HG03103 (cell line): ENCODE data around the gene RIPK4.
"Not testable (repeated sequence)": the region's sequence is repeated elsewhere in the genome, so short reads cannot be mapped to it uniquely, and the experiment has no call there.

Experiments used
- ATAC-seq: cut with Tn5 transposase; IDR thresholded peaks from one replicate; pipeline ENCODE4 v1.9.1; 2021; ENCODE audit warnings: low read depth; ENCODE audit not compliant: unreplicated experiment

RIPK4 gene

DNA sequence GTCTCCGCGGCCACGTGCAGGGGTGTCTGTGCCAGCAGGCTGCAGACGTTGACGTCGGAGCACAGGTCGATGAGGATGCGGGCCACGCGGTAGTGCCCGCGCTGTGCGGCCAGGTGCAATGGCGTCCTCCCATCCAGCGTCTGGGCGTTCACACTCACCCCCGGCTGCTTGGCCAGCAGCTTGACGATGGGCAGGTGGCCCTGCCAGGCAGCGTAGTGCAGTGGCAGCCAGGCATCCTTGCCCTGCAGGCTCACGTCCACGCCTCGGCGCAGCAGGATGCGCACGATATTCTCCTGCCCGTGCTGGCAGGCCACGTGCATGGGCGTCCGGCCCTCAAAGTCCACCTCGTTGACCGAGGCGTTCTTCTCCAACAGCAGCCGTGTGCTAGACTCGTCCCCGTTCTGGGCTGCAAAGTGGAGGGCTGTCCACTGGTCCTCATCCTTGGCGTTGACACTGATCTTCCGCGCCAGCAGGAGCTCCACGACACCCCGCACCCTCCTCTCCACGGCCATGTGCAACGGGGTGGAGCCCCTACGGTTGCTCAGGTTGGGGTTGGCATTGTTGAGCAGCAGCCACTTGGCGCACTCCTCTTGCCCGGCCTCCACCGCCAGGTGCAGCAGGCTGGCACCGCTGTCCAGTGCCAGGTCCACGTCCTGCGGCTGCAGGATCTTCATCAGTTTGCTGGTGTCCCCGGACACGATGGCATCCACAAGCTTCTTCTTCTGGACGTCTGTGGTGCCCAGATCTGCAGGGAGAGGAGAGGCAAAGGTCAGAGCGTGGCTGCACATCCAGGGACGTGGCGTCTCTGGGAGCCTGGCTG is 25.4 kb downstream of the RIPK4 start:
- ATAC-seq: no peak

DNA sequence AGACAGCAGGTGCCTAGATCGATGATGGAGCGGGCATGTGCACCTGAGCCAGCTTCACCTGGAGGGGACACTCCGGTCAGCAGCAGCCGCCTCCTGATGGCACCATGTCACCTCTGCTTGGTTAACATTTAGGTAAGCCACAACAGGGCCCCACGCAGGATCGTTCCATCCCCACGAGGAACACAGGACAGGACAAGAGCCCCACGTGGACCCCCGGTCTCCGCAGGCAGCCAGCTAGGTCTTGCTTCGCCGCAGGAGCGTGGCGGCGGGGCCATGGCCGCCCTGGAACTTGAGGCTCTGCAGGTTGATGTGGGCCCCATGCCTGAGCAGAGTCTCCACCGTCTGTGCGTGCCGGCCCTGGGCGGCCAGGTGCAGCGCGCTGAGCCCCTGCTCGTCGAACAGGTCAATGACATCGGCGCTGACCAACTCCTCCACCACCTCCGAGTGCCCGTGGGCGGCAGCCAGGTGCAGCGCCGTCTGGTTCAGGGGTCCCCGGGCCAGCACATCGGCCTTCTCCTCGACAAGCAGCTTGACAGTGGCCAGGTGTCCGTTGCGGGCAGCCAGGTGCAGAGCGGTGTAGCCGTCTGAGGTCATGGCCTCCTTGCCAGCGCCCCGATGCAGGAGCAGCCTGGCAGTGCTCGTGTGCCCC is 26.1 kb downstream of the RIPK4 start:
- ATAC-seq: no peak

DNA sequence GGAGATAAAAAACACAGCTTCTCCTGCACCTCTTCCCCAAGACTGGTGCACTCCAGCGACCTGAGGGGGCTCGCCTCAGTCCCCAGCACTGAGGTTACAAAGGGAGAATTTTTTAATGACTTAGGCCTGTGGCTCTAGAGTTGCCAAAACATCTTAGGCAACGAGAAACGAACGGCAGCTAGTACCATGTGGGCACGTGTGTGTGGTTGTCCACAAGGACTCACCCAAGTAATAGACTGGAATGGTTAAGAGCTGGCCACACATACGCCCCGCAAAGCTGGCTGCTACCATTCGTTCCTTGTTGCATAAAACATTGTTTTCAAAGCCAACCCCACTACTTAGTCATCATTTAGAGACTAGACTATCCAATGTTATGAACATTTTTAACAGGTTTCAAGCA is 26.9 kb downstream of the RIPK4 start:
- ATAC-seq: no peak

DNA sequence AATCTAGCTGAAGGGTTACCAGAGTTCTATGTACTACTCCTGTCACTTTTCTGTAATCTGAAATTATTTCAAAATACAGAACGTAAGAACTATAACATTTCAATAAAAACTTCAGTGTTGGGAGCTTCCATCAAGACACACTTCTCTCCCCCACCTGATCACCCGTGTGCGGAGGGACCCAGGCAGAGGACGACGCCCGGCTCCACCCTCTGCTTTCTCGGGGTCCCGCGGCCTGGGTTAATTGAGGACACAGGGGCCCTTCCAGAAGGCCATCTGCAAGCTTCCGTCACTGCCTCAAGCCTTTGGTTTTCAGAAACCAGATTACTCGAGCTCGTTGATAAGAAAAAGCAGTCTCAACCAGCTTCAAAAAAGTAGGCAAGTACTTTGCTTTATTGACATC is 27.8 kb downstream of the RIPK4 start:
- ATAC-seq: no peak

DNA sequence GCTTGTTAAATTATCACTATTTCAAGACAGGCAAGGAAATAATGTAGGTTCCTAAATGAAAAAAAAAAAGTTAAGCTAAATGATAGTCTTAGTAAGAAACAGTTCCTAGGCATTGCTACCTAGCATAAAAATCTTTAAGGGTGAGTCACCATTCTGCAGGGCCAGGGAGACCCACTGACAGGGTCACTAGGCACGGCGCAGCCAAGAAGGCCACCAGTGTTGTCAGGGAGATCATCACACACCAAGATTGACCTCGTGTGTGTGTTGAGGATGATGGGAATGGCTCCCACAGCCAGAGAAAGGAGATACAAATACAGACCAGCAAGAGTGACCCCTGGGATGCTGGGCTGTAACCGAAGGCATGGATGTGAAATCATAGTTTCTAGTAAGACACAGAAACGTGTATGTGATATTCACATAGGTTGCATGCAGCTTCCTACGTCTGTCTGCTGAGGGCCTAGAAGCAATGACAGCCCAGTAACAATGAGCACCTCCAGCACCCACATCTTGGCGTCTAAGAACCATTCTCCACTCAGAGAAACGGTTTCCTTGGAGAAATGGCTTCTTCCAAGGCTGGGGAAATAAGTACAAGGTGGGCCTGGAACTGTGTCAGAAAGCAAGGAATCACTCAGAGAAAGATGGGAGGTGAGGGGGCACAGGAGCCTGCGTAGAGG is 29.1 kb downstream of the RIPK4 start:
- no peak for ATAC-seq

DNA sequence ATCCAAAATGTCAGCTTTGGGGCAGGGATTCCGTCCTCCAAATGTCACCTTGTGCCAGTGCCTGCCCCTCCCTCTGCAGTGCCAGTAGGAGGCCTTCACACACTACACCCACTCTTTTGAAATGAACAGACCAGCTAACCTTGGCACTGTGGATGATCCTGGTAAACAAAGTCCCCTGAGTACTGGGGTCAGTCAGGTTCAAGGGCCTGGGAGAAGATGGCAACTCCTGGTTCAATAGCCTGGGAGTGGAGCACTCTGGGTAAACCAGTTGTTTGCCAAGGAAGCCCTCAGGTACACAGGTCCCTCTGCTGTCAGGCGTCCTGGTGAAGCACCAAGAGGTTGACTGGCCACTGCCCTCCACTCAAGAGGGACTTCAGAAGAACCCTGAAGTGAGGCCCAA is 30.4 kb downstream of the RIPK4 start:
- no peak for ATAC-seq

DNA sequence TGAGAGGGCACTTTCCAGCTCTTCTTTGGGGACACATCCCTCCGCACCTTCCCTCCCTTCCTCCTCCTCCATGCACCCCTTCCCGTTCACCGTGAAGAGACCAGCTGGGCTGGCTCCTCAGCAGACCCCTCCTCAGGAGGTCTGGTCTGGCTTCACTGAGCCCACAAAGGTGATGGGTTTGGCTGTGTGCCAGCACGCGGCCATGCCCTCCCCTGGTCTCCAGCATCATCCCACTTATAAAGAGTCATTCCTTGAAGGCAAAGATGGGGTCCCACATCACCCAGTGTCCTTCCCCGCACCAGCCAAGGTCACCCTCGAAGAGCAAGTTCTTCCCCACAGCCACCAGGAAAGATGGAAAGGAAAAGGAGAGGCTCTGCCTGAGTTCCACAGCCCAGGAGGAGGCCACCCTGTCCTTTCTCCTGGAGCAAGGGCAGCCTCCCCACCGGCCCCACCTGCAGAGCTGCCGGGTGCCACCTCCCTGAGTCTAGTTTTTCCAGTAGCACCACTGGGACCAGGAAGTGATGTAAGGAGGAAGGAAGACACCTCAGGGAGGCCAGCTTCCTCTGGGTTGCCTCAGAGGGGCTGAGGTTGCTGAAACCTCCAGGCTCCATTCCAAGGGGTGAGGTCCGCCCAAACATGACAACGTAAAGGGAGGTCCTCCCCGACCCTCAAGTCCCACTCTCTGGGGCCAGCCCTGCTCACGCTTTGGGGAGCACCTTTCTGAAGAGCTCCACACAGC is 32.7 kb downstream of the RIPK4 start:
- ATAC-seq: no peak

DNA sequence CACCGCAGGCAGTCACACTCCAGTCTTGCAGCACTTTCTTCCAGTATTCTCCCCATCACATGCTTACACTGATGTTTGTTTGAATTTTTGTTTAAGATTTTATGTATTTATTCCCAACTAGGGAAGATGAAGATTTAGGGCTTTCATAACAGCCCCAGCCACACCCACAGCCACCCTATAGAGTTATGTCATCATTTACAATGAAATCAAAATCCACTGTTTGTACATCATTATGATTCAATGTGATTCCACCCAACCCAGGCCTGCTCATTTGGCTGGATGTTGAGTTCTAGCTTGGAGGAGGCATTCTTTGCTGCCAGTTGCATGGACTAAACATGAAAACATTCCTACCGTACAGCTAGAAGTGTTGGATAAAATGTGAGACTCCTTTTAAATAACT is 35.8 kb downstream of the RIPK4 start:
- no peak for ATAC-seq

DNA sequence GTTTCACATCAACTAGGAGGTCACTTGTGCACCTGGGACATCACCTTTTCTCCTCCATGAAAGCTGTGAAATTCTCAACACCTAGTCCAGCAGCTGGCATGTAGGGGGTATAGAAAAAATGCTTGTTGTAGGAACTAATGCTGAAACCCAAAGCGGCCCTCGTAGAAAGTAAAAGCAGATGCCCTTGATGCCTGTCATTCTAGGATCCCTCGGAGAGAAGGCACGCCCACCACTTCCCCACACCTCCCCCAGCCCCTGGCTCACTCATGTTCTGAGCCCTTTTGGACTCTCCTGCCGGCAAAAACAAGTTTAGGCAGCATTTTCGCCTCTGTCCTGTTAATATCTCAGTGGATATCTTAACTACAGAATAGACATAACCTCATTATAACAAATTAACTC is 36.5 kb downstream of the RIPK4 start:
- ATAC-seq: no peak

DNA sequence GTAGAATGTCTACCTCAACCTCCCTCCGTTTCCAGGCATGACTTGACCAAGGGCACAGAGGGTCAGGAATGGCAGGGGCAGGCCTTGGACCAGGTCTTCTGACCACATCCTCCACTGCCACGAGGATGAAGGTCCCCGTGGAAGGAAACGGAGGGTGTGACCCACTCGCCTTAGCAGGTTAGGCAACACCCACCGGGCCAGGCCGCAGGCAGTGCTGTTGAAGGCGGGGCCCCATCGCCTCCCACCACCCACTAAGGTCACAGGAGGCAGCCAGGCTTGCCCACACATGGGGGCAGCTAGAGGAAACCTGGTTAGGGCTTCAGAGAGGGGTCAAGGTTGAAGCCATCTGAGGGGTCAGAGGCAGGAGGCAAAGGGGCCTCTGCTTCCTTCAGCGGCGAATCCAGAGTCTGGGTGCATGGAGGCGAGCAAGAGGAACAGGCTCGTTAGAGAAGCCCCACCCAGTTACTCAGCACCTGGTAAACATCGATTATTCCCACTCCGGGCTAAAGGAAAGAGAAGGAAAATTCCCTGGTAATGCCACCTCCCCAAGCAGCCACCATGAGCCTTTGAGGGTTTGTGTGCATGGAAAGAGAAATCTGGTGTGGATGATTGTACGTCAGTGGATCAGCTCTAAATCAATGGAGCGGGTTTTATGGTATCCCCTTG is 37.0 kb downstream of the RIPK4 start:
- no peak for ATAC-seq

DNA sequence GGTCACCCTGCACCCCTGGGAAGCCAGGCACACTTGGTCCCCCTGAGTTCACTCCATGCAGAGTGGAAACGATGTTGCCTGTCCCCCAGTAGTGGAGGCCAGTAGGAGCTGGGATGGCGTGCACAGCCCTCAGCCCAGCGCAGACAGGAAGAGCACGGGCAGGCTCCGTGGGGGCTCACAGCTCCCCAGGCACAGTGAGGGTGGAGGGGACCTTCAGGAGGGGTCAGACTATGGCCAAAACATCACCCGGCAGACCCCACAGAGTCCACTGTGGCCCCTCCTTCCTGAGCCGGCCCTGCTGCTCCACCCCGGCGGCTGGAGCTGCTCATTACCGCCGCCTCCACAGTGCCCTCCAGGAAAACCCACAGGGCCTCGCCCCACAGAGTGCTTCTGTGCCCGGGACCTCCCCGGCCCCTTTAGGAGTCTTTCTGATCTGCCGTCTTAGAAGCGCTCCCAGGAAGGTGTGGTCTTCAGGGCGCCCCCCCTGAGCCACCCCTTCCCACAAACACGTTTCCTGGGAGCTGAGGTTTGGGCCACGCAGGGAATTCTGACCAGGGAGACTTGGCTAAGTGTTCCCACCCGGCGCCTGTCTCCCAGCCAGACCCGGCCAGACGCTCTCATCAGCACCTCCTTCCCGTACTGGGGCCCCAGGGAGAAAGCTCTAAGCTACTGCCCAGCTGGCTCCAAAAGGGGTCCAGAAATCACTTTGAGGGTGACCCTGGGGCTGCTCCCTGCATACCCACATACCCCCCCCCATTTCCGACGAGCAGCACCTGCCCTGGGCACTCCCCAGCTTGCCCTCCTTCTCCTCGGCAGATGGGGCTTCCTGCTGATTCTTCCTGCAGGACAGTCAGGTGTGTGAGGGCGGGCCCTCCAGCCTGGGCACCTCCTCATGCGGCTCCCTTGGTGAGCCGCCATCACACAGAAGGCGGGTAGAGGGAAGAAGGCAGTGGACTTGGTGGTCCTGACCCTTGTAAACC is 38.8 kb downstream of the RIPK4 start:
- no peak for ATAC-seq

DNA sequence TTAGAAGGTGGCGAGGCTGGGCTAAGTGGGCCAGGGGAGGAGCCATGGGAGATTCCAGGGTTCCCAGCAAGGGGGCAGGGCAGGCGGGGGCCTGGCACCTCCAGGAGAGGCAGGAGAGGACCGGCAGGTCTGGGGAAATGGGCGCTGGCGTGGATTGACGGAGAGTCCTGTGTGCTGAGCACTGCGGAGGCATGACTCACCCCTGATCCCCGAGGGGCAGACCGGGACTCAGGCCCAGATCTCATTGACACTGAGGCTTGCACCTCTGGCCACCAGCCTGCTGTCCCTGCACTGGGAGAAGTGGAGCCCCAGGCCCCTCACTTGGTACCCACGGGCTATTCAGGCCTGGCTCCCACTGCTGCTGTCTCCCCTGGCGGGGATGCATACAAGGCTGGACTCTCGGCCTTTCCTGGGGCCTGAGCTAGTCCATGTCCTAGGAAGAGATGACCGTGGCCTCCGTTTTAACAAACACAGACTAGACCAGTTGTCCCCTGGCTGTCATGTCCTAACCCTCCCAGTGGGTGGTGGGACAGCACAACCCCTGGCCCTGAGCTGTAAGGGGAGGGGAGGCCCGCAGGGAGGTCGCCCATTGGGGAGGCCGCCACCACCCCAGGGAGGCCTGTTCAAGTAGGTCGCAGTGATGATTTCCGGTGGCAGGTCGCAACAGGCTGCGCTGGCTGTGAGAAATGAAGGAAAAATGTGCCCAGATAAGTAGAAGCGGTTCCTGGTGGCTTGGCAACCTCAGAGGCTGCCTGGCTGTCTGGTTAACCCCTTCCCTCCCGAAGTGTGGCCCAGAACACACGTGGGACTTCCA is 39.7 kb downstream of the RIPK4 start:
- ATAC-seq: no peak

DNA sequence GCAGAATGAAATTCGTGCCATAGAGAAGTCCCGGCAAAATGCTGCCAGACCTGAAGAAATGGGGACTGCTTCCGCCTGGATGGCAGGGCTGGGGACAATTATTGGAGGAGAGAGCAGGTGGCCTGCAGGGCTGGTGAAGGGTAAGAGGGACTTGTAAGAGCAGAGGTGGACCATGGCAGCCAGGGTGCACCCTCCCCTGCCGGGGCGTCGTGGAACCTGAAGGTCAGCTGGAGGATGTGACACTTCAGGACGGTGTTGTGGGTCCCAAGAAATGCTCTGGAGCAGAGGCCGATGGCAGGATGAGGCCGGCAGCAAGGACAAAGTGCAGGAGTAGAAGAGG is 40.3 kb downstream of the RIPK4 start:
- ATAC-seq: no peak

DNA sequence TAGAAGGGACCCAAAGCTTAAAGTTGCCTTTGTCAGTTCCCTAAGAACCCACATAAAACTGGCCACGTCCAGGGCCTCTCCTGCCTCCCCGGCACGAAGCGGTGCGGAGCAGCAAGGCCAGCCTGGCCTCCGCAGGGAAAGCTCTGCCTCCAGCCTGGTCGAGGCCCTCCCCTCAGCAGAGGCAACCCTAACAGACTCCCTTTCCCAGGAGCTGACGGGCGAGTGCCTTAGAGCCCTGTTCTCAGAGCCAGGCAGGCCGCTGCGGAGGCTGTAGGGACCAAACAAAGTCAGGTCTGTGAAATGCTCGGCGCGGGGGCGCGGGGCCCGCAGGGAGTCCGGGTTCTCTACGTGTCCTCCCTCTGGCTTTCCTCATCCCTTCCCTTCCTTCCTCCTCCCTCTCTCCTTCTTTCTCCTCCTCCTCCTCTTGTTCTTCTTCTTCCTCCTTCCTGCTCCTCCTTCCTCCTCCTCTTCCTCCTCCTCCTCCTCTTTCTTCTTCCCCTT is 40.7 kb downstream of the RIPK4 start:
- ATAC-seq: no peak

DNA sequence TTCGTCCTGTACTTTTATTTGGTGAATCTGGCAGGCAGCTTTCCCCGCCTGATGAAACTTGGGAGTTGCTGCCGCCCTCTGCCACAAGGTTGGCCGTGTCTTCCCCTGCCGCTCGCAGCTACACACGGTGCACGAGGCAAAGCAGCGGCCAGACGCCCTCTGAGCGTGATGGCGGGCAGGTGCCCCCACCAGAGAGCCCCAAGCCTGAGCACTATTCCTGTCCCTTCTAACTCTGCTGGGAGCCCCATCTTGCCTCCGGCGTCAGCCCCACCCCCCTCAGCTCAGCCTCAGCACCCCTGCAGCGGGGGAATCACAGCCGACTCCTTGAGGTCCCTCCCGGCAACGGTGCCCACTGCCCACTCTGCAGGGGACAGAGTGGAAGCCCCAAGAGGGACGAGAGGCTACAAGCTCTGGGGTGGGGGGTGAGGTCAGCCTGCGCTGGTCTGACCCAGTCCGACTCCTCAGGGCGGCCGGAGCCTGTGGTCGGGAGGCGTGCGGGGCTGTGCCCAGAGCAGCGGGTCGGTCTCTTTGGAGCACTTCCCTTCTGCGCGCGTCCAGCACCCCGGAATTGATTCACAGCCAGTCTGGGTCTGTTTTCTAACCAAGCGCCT is 41.3 kb downstream of the RIPK4 start:
- no peak for ATAC-seq

DNA sequence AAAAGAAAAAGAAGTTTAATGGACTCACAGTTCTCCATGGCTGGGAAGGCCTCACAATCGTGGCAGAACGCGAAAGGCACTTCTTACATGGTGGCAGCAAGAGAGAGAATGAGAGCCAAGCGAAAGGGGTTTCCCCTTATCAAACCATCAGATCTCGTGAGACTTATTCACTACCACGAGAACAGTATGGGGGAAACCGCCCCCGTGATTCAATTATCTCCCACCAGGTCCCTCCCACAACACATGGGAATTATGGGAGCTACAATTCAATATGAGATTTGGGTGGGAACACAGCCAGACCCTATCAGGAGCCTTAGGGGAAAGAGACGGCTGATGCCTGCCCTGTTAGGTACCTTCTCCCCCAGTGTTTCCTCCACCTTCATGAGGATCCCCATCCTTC is 43.0 kb downstream of the RIPK4 start:
- not testable (repeated sequence) for ATAC-seq

DNA sequence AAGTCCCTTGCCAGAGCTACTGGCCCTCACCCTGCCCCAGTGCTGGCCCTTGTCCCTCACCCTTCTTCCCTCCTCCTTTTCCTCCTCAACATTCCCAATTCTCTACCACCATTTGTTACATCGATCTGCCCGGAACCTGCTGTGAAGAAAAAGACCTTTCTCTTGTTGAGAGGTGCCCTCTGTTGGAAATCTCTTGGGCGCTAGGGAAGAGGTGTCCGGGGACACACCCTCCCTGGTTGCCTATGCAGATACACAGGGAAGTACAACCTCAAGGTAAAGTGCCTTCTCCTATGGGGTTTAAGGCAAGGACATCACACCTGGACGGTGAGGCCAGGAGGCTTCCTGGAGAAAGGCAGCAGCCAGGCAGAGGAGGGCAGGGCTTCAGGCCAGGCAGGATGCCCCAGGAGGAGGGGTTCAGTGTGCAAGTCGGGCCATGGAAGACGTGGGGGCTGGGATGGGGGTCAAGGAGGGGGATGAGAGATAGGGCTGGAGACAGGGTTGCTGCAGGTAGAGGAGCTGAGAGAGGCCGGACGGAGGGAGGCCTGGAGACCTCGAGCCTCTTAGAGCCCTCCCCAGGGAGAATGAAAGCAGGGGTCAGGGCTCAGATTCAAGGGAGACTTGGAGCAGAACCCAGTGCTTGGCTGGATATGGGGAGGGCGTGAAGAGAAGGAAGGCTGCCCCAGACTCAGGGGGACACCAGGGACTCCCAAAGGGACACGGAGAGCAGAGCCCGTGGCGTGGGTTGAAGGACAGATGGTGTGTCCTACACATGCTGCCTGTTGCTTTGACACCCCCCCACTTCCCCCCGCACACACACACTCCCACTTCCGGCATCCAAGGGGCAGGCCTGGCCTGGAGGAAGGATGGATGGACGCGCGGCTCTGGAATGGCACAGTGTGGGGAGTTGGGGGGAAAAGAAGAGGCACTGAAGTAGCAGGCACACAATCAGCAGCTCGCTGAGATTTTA is 44.5 kb downstream of the RIPK4 start:
- ATAC-seq: no peak
